Endothelial cell of umbilical vein (primary cell): Measurements from ENCODE around the gene FHOD3. TPM values are rescaled to one million over a fixed set of nuclear protein-coding genes. Genes with fewer than 3 reads are reported as not detected.

Experiments used
- BruUV-seq: library from RNA; stranded (reverse); fragments of 400-500 nt; replicated peaks from 2 replicates; lab custom pipeline; 2021; lab: Mats Ljungman, UMichigan
- CTCF ChIA-PET: fragments of 300-600, 350-600 bp; sonication (Branson Sonifier 250); formaldehyde crosslinking; loops from one replicate; lab custom pipeline; 2021; ENCODE audit warnings: antibody characterized with exemption, inconsistent platforms; lab: Charles Lee
- POLR2A ChIA-PET: fragments of 300-600, 350-600 bp; sonication (Branson Sonifier 250); formaldehyde crosslinking; loops from one replicate; lab custom pipeline; 2021; ENCODE audit warnings: antibody characterized with exemption, inconsistent platforms; lab: Charles Lee
- DNase-seq: peaks from one replicate; pipeline ENCODE4 v3.0.0-alpha.2; 2011; ENCODE audit warnings: low read depth, low spot score
- FAIRE-seq: peaks from 2 replicates; lab custom pipeline; 2011; peaks lifted over from hg19 to GRCh38; lab: Jason Lieb, UNC
- H2AFZ ChIP-seq: 2 replicates; pipeline ENCODE4 v1.6.0; 2012; ENCODE audit warnings: low read depth, low read length, control low read depth, inconsistent platforms
- H3K27ac ChIP-seq: 2 replicates; pipeline ENCODE4 v1.5.1; 2011; ENCODE audit warnings: low read depth, mild to moderate bottlenecking, control low read depth, low read length, moderate library complexity; ENCODE audit not compliant: insufficient read depth
- H3K27me3 ChIP-seq, 2 experiments: 2 replicates each; pipeline versions ENCODE4 v1.6.0 to v1.6.1; 2011; ENCODE audit warnings: low read length in 2 of 2, mixed read lengths in 1 of 2; ENCODE audit not compliant: control insufficient read depth in 2 of 2, insufficient read depth in 2 of 2
- H3K36me3 ChIP-seq, 2 experiments: 2 replicates in 1 of 2; 3 replicates in 1 of 2; pipeline ENCODE4 v1.5.1; 2011; ENCODE audit warnings: low read length in 2 of 2, mild to moderate bottlenecking in 1 of 2, moderate library complexity in 1 of 2; ENCODE audit not compliant: control insufficient read depth in 2 of 2, insufficient read depth in 2 of 2; ENCODE audit errors: extremely low read depth in 1 of 2
- H3K4me1 ChIP-seq: 3 replicates; pipeline ENCODE4 v1.5.1; 2011; ENCODE audit warnings: mild to moderate bottlenecking, low read length; ENCODE audit not compliant: control insufficient read depth, insufficient read depth; ENCODE audit errors: extremely low read depth
- H3K4me2 ChIP-seq: 2 replicates; pipeline ENCODE4 v1.6.1; 2011; ENCODE audit warnings: low read length, control low read depth, mixed read lengths; ENCODE audit not compliant: insufficient read depth
- H3K4me3 ChIP-seq, 3 experiments: fragments of 200-600 bp in 1 of 3; sonication (generic), shearing (Covaris generic) in 1 of 3; replicated peaks in 1 of 3; 2 replicates each; pipeline ENCODE4 v1.5.1; 2011 to 2016; ENCODE audit warnings: control low read depth in 3 of 3, low read length in 3 of 3, mild to moderate bottlenecking in 2 of 3, inconsistent platforms in 1 of 3, low read depth in 1 of 3, moderate library complexity in 1 of 3; ENCODE audit not compliant: insufficient read depth in 1 of 3
- H3K79me2 ChIP-seq: 2 replicates; pipeline ENCODE4 v1.6.0; 2012; ENCODE audit warnings: low read length, inconsistent platforms; ENCODE audit not compliant: control insufficient read depth, insufficient read depth
- H3K9ac ChIP-seq: replicated peaks from 2 replicates; pipeline ENCODE3; 2011; ENCODE audit warnings: low read length, control low read depth; ENCODE audit not compliant: insufficient read depth; ENCODE audit errors: extremely low read depth
- H3K9me1 ChIP-seq: replicated peaks from 3 replicates; pipeline ENCODE4 v1.6.0; 2011; ENCODE audit warnings: mild to moderate bottlenecking, low read length; ENCODE audit not compliant: control insufficient read depth, insufficient read depth; ENCODE audit errors: extremely low read depth
- H3K9me3 ChIP-seq: replicated peaks from 2 replicates; pipeline ENCODE4 v1.5.1; 2012; ENCODE audit warnings: low read length, inconsistent platforms; ENCODE audit not compliant: control insufficient read depth, insufficient read depth
- H4K20me1 ChIP-seq: replicated peaks from 2 replicates; pipeline ENCODE3; 2011; ENCODE audit warnings: mild to moderate bottlenecking, low read length; ENCODE audit not compliant: control insufficient read depth, insufficient read depth; ENCODE audit errors: extremely low read depth
- CTCF ChIP-seq, 2 donors: IDR thresholded peaks; 1 replicate in 1 of 2; 2 replicates in 1 of 2; pipeline ENCODE4 v1.5.1; 2011; ENCODE audit warnings: low read length in 2 of 2, mild to moderate bottlenecking in 2 of 2, moderate library complexity in 2 of 2, control low read depth in 1 of 2, inconsistent platforms in 1 of 2, low read depth in 1 of 2; ENCODE audit not compliant: insufficient read depth in 1 of 2; ENCODE audit errors: extremely low read depth in 1 of 2
- EZH2 ChIP-seq: IDR thresholded peaks from 2 replicates; pipeline ENCODE4 v1.6.1; 2012; ENCODE audit warnings: borderline replicate concordance, low read depth, mild to moderate bottlenecking, moderate library complexity, low read length, inconsistent platforms; ENCODE audit not compliant: severe bottlenecking
- FOS ChIP-seq: IDR thresholded peaks from 2 replicates; pipeline ENCODE4 v1.6.1; 2011; ENCODE audit warnings: mild to moderate bottlenecking, low read length, moderate library complexity, borderline replicate concordance; ENCODE audit not compliant: insufficient read depth
- GATA2 ChIP-seq: IDR thresholded peaks from 2 replicates; pipeline ENCODE4 v1.7.0; 2011; ENCODE audit warnings: low read depth, mild to moderate bottlenecking, moderate library complexity, mixed read lengths, low read length; ENCODE audit not compliant: insufficient read length, insufficient read depth
- JUN ChIP-seq: IDR thresholded peaks from 2 replicates; pipeline ENCODE4 v1.6.1; 2011; ENCODE audit warnings: borderline replicate concordance, low read depth; ENCODE audit not compliant: insufficient read length, insufficient read depth
- MAX ChIP-seq: IDR thresholded peaks from 2 replicates; pipeline ENCODE4 v1.6.1; 2011; ENCODE audit not compliant: insufficient read depth, insufficient read length
- MYC ChIP-seq: IDR thresholded peaks from one replicate; pipeline ENCODE4 v1.6.1; 2011; ENCODE audit warnings: mild to moderate bottlenecking, low read depth, low read length
- POLR2AphosphoS5 ChIP-seq: IDR thresholded peaks from 2 replicates; pipeline ENCODE4 v1.6.1; 2012; ENCODE audit warnings: low read depth, mild to moderate bottlenecking, control low read depth, low read length, moderate library complexity; ENCODE audit not compliant: insufficient read depth
- dilution Hi-C: fragments of 300-500 bp; cut with MboI; formaldehyde crosslinking; loops from one replicate; pipeline ENCODE4 v1.15.0; 2019; ENCODE audit warnings: low sequenced_read_pairs; ENCODE audit not compliant: extremely low pct_ligation_motif_present
- intact Hi-C: fragments of 100-400 bp; cut with micrococcal nuclease; formaldehyde crosslinking; loops from one replicate; pipeline ENCODE4 v1.10.0; 2022
- polyA plus RNA-seq, 4 experiments: library from polyadenylated mRNA; depleted of rRNA in 3 of 4; stranded (reverse) in 3 of 4; unstranded in 1 of 4; fragments of >200 nt; gene quantifications; 2 replicates each; pipeline versions ENCODE4 v1.2.1 to v1.2.3, GENCODE V29; 2011 to 2012; ENCODE audit warnings: missing spikeins in 1 of 4
- total RNA-seq: library from RNA; stranded (reverse); gene quantifications from 2 replicates; pipeline ENCODE4 v1.2.3, GENCODE V29; 2021

FHOD3 gene
- total and polyA plus RNA-seq, 2 donors (not counting 3 experiments of a cell fraction or from before 2014, with no cell fraction given) = 0.06 to 1.5 TPM

DNA sequence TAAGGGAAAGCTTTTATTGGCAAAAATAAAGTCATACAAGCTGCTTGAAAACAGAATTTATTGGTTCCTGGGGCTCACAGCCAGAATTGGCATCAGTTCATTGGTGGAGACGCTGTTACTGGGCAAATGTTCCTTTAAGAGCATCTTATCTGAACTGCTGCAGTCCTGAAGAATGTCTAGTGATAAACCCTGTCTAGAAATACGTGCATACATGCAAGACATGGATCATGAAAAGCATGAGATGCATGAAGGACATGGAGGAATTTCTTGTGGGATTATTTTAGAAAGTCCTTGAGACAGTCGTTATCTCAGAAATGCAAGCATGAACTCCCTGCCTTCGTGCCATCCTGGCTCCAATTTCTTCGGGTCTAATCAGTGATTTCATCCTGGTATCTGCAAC lies 32.5 kb upstream of the FHOD3 start:
- Histone ChIP-seq H3K9me3 (no peaks in the 10 kb centered on the region), H3K27ac (no peak overlapping the region), H3K9ac (no peak overlapping the region), H3K27me3 (peaks cover 2 to 5% of the 10 kb centered on the region in 2 experiments), H3K36me3 (no peaks in the 10 kb centered on the region), H3K4me2 (no peak overlapping the region), H3K4me1 (no peaks in the 10 kb centered on the region), H3K79me2 (no peaks in the 10 kb centered on the region), H2AFZ (no peak overlapping the region), H3K4me3 (no peak overlapping the region), H4K20me1 (no peaks in the 10 kb centered on the region), H3K9me1 (no peaks in the 10 kb centered on the region)
- DNase-seq = no peak
- intact Hi-C loops (no loop called here), dilution Hi-C loops (no loop called here)
- TF ChIP-seq JUN = no peak
- TF ChIP-seq EZH2 = no peak
- no peak for TF ChIP-seq MYC
- TF ChIP-seq GATA2 = no peak
- TF ChIP-seq FOS = no peak
- TF ChIP-seq MAX = no peak
- TF ChIP-seq CTCF (IDR thresholded peaks at IDR 0.05; ENCODE audit: extremely low read depth in 1 of 2, insufficient read depth in 1 of 2, low read depth in 1 of 2, low read length in 2 of 2) = no peak
- TF ChIP-seq POLR2AphosphoS5 = no peak
- POLR2A ChIA-PET = no interaction called here
- BruUV-seq = no TSS peak
- peak; percentile 57 for FAIRE-seq
- CTCF ChIA-PET = interaction anchor here (1.1 to 1.8 kb wide), 4 partner anchors 14 to 169 kb away, joined by 3 to 8 read pairs (median 4); no protein-coding TSS in a partner anchor
